ENCODE data around the gene IFNGR2. TPM values are rescaled to one million over a fixed set of nuclear protein-coding genes. Genes with fewer than 3 reads are reported as not detected.

The IFNGR2 gene
- total and polyA plus RNA-seq, 2 of the 13 experiments (the other 11 are each of a cell fraction or from before 2014, with no cell fraction given), result 61.3 to 117 TPM

DNA sequence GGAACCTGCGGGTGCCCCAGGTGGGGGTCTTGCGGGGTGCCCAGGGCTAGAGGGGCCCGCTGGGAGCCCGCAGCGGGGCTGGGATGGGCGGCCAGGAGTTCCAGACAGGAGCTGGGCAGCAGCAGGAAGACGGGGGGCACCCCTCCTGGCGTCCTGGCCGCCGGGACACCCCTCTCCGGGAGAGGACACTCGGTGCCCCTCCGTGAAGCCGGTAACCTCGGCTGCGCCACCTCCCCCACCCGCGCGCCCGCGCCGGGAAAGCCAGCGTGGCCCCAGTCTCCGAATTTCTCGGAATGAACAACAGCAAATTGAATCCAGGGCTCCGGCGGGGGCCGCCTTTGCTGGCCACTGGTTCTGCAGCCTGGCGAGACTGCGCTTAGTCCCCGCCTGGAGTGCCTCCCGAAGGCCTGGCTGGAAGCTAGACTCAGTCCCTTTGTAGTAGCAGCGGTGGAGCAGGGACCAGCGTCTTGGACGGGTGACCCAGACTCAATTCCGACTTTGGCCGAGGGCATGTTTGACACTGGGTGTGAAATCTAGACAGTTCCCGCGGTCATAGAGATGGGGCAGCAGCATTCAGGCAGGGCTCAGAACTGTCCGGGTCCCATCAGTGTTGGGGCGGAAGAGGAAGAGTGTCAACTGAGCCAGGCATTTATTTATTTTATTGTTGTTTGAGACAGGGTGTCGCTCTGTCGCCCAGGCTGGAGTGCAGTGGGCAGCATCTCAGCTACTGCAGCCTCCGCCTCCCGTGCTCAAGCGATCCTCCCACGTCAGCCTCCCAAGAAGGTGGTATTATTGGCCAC is 773 bp downstream of the IFNGR2 start (continued):
- no peak for TF ChIP-seq AGO1 (IDR thresholded peaks at IDR 0.05; ENCODE audit: low read depth, low read length, poor library complexity, severe bottlenecking)
- no peak for TF ChIP-seq AKAP8 (CRISPR knock-in tag; IDR thresholded peaks at IDR 0.05)
- 0 out of 2 replicates have a peak, but pooled peaks have one; percentile 4 for TF ChIP-seq RARA (CRISPR knock-in tag; IDR thresholded peaks at IDR 0.05)
- no peak for TF ChIP-seq ZNF670 (CRISPR knock-in tag; IDR thresholded peaks at IDR 0.05; ENCODE audit: borderline replicate concordance)
- no peak for TF ChIP-seq ZFP37 (CRISPR knock-in tag; IDR thresholded peaks at IDR 0.05; ENCODE audit: borderline replicate concordance)
- TF ChIP-seq, protein P1, sequence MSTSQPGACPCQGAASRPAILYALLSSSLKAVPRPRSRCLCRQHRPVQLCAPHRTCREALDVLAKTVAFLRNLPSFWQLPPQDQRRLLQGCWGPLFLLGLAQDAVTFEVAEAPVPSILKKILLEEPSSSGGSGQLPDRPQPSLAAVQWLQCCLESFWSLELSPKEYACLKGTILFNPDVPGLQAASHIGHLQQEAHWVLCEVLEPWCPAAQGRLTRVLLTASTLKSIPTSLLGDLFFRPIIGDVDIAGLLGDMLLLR (CRISPR knock-in tag; IDR thresholded peaks at IDR 0.05), result no peak
- TF ChIP-seq ZNF451 (CRISPR knock-in tag; IDR thresholded peaks at IDR 0.05), result peak; percentile 44; the same call in 1 of the 2 replicates
- no peak for TF ChIP-seq RFX1 (IDR thresholded peaks at IDR 0.05)
- no peak for TF ChIP-seq NR3C1 (CRISPR knock-in tag; IDR thresholded peaks at IDR 0.05)
- TF ChIP-seq ZNF703 (CRISPR knock-in tag; IDR thresholded peaks at IDR 0.05; ENCODE audit: borderline replicate concordance), result no peak
- no peak for TF ChIP-seq ZNF766 (CRISPR knock-in tag; IDR thresholded peaks at IDR 0.05; ENCODE audit: borderline replicate concordance)
- TF ChIP-seq TSC22D2 (CRISPR knock-in tag; IDR thresholded peaks at IDR 0.05; ENCODE audit: borderline replicate concordance), result no peak
- no peak for TF ChIP-seq NCOA1 (CRISPR knock-in tag; IDR thresholded peaks at IDR 0.05)
- peak; percentile 24; the same call in 1 of the 2 replicates for TF ChIP-seq HDAC2 (CRISPR knock-in tag; IDR thresholded peaks at IDR 0.05)
- no peak for TF ChIP-seq ZNF780A (CRISPR knock-in tag; IDR thresholded peaks at IDR 0.05)
- TF ChIP-seq RXRA (CRISPR knock-in tag; IDR thresholded peaks at IDR 0.05), result peak; percentile 21; the same call in 1 of the 2 replicates
- peak; percentile 72 for TF ChIP-seq SAP130 (CRISPR knock-in tag; IDR thresholded peaks at IDR 0.05; ENCODE audit: low read depth)
- TF ChIP-seq, protein P2, sequence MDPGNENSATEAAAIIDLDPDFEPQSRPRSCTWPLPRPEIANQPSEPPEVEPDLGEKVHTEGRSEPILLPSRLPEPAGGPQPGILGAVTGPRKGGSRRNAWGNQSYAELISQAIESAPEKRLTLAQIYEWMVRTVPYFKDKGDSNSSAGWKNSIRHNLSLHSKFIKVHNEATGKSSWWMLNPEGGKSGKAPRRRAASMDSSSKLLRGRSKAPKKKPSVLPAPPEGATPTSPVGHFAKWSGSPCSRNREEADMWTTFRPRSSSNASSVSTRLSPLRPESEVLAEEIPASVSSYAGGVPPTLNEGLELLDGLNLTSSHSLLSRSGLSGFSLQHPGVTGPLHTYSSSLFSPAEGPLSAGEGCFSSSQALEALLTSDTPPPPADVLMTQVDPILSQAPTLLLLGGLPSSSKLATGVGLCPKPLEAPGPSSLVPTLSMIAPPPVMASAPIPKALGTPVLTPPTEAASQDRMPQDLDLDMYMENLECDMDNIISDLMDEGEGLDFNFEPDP (CRISPR knock-in tag; conservative IDR thresholded peaks at IDR 0.05), result no peak
- TF ChIP-seq, protein P3, sequence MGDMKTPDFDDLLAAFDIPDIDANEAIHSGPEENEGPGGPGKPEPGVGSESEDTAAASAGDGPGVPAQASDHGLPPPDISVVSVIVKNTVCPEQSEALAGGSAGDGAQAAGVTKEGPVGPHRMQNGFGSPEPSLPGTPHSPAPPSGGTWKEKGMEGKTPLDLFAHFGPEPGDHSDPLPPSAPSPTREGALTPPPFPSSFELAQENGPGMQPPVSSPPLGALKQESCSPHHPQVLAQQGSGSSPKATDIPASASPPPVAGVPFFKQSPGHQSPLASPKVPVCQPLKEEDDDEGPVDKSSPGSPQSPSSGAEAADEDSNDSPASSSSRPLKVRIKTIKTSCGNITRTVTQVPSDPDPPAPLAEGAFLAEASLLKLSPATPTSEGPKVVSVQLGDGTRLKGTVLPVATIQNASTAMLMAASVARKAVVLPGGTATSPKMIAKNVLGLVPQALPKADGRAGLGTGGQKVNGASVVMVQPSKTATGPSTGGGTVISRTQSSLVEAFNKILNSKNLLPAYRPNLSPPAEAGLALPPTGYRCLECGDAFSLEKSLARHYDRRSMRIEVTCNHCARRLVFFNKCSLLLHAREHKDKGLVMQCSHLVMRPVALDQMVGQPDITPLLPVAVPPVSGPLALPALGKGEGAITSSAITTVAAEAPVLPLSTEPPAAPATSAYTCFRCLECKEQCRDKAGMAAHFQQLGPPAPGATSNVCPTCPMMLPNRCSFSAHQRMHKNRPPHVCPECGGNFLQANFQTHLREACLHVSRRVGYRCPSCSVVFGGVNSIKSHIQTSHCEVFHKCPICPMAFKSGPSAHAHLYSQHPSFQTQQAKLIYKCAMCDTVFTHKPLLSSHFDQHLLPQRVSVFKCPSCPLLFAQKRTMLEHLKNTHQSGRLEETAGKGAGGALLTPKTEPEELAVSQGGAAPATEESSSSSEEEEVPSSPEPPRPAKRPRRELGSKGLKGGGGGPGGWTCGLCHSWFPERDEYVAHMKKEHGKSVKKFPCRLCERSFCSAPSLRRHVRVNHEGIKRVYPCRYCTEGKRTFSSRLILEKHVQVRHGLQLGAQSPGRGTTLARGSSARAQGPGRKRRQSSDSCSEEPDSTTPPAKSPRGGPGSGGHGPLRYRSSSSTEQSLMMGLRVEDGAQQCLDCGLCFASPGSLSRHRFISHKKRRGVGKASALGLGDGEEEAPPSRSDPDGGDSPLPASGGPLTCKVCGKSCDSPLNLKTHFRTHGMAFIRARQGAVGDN (CRISPR knock-in tag; IDR thresholded peaks at IDR 0.05), result peak; percentile 65
- TF ChIP-seq DR1 (CRISPR knock-in tag; IDR thresholded peaks at IDR 0.05), result no peak
- no peak for TF ChIP-seq GATAD1 (CRISPR knock-in tag; IDR thresholded peaks at IDR 0.05)
- TF ChIP-seq ZFP41 (CRISPR knock-in tag; IDR thresholded peaks at IDR 0.05; ENCODE audit: borderline replicate concordance), result no peak
- TF ChIP-seq ZNF660 (CRISPR knock-in tag; IDR thresholded peaks at IDR 0.05; ENCODE audit: borderline replicate concordance, low read depth), result no peak

All from HepG2 (cell line).